ENCODE measurements around the gene TRIM67. TPM values are rescaled to one million over a fixed set of nuclear protein-coding genes. Genes with fewer than 3 reads are reported as not detected.

TRIM67 gene
- total RNA-seq, 1 experiment from 2014 or later = 0.54 TPM

- intact Hi-C loops (cut with micrococcal nuclease; ENCODE audit: unreplicated experiment) = loop anchor here (2.0 to 5.0 kb wide), 2 partner anchors 103 to 182 kb away; partner anchors contain the start of gene SPRTN
- Mint-ChIP-seq H3K4me1 (ENCODE audit: low read depth, unreplicated experiment) (peaks cover 54% of the 10 kb centered on the region), H3K9me3 (ENCODE audit: unreplicated experiment) (no peaks in the 10 kb centered on the region), H3K4me3 (ENCODE audit: unreplicated experiment) (peak overlapping the region; percentile 31), H3K27me3 (ENCODE audit: insufficient read depth, unreplicated experiment) (no peaks in the 10 kb centered on the region), H3K27ac (ENCODE audit: unreplicated experiment) (peak overlapping the region; percentile 80), H3K36me3 (ENCODE audit: insufficient read depth, unreplicated experiment) (peaks cover 65% of the 10 kb centered on the region)
- no peak for TF ChIP-seq CTCF (IDR thresholded peaks at IDR 0.05; ENCODE audit: insufficient read depth in 1 of 2, low read depth in 1 of 2, low read length in 1 of 2, severe bottlenecking in 1 of 2, unreplicated experiment in 1 of 2)
- H3K4me1 ChIP-seq = peaks cover 68% of the 10 kb centered on the region
- no peak overlapping the region for H3K4me3 ChIP-seq (ENCODE audit: low read depth, low read length)
- peaks cover 2% of the 10 kb centered on the region; the same call in 1 of the 2 replicates for H3K36me3 ChIP-seq (ENCODE audit: control insufficient read depth, insufficient read depth, low read length)
- H3K27me3 ChIP-seq (replicated peaks; ENCODE audit: control insufficient read depth, insufficient read depth, low read length) = no peaks in the 10 kb centered on the region
- ChIA-PET POLR2A (no interaction called here), CTCF (no interaction called here)
- BruUV-seq (replicated peaks) = no TSS peak
- no peak for DNase-seq
- H3K9me3 ChIP-seq = no peaks in the 10 kb centered on the region
Measured at GRCh38 chr1:231235526-231236207, 73.8 kb downstream of the TRIM67 start.

DNA sequence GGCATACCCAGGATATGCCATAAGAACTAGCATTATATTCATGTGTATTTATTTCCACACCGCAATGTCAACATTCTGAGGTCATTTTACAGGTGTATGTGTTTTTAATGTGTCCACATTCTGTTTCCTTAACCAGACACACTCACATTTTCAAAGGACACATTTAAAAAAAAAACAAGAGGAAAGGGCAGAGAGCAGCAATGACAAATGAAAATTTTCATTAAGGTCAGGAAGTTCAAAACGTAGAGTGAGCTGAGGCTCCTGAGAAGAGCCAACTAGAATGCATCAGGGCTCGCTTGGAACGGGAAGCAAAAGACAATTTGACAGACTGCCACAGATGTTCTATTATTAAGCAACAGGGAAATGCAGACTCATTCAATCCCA, 74.3 kb downstream of the TRIM67 start:
- Histone ChIP-seq H3K9me3 (no peaks in the 10 kb centered on the region), H3K27me3 (replicated peaks; ENCODE audit: control insufficient read depth, insufficient read depth, low read length) (no peaks in the 10 kb centered on the region), H3K36me3 (ENCODE audit: control insufficient read depth, insufficient read depth, low read length) (no peaks in the 10 kb centered on the region; the same call in 1 of the 2 replicates), H3K4me3 (ENCODE audit: low read depth, low read length) (no peak overlapping the region), H3K4me1 (peaks cover 68% of the 10 kb centered on the region)
- intact Hi-C loops (cut with micrococcal nuclease; ENCODE audit: unreplicated experiment) = loop anchor here (5.0 kb wide), 1 partner anchor 181 kb away; no protein-coding TSS in a partner anchor
- Mint-ChIP-seq H3K27me3 (ENCODE audit: insufficient read depth, unreplicated experiment) (no peaks in the 10 kb centered on the region), H3K4me1 (ENCODE audit: low read depth, unreplicated experiment) (peaks cover 49% of the 10 kb centered on the region), H3K9me3 (ENCODE audit: unreplicated experiment) (no peaks in the 10 kb centered on the region), H3K27ac (ENCODE audit: unreplicated experiment) (peak overlapping the region; percentile 80), H3K4me3 (ENCODE audit: unreplicated experiment) (peak overlapping the region; percentile 31), H3K36me3 (ENCODE audit: insufficient read depth, unreplicated experiment) (peaks cover 65% of the 10 kb centered on the region)
- no TSS peak for BruUV-seq (replicated peaks)
- no peak for DNase-seq
- no peak for TF ChIP-seq CTCF (IDR thresholded peaks at IDR 0.05; ENCODE audit: insufficient read depth in 1 of 2, low read depth in 1 of 2, low read length in 1 of 2, severe bottlenecking in 1 of 2, unreplicated experiment in 1 of 2)
- CTCF ChIA-PET = no interaction called here
- POLR2A ChIA-PET = interaction anchor here (0.7 kb wide), 1 partner anchor 35 kb away, joined by 5 read pairs; no protein-coding TSS in a partner anchor

DNA sequence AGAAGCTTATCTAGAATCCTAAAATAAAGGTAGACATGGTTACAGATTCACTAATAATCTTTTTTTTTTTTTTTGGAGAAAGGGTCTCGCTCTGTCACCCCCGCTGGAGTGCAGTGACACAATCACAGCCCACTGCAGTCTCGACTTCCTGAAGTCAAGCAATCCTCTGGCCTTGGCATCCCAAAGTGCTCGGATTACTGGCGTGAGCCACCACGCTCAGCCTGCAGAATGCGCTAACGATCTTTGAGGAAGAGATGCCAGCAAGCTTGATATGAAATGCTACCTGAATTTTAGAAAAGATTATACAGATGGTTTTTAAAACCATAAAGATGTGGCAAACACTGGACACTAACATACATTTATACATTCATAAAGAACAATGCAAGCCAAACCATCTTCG, 75.1 kb downstream of the TRIM67 start:
- Histone ChIP-seq H3K4me1 (peaks cover 62% of the 10 kb centered on the region), H3K4me3 (ENCODE audit: low read depth, low read length) (no peak overlapping the region), H3K9me3 (no peaks in the 10 kb centered on the region), H3K27me3 (replicated peaks; ENCODE audit: control insufficient read depth, insufficient read depth, low read length) (no peaks in the 10 kb centered on the region), H3K36me3 (ENCODE audit: control insufficient read depth, insufficient read depth, low read length) (no peaks in the 10 kb centered on the region; the same call in 1 of the 2 replicates)
- DNase-seq = no peak
- Mint-ChIP-seq H3K4me1 (ENCODE audit: low read depth, unreplicated experiment) (peaks cover 43% of the 10 kb centered on the region), H3K36me3 (ENCODE audit: insufficient read depth, unreplicated experiment) (peaks cover 68% of the 10 kb centered on the region), H3K9me3 (ENCODE audit: unreplicated experiment) (no peaks in the 10 kb centered on the region), H3K4me3 (ENCODE audit: unreplicated experiment) (no peak overlapping the region), H3K27me3 (ENCODE audit: insufficient read depth, unreplicated experiment) (no peaks in the 10 kb centered on the region), H3K27ac (ENCODE audit: unreplicated experiment) (peak overlapping the region; percentile 53)
- CTCF ChIA-PET = no interaction called here
- intact Hi-C loops (cut with micrococcal nuclease; ENCODE audit: unreplicated experiment) = loop anchor here (5.0 kb wide), 1 partner anchor 180 kb away; no protein-coding TSS in a partner anchor
- POLR2A ChIA-PET = interaction anchor here (0.7 kb wide), 1 partner anchor 34 kb away, joined by 5 read pairs; no protein-coding TSS in a partner anchor
- no TSS peak for BruUV-seq (replicated peaks)
- no peak for TF ChIP-seq CTCF (IDR thresholded peaks at IDR 0.05; ENCODE audit: insufficient read depth in 1 of 2, low read depth in 1 of 2, low read length in 1 of 2, severe bottlenecking in 1 of 2, unreplicated experiment in 1 of 2)

Data from Caco-2 (cell line).